SIG-M5 (cell line): ENCODE results near the gene PLB1.

Experiments
- DNase-seq: peaks from one replicate; lab custom pipeline; 2025; lab: John Stamatoyannopoulos, UW

Gene PLB1

GRCh38 chr2:28613633-28614501, 118.0 kb downstream of the PLB1 start:
- DNase-seq, result no peak

DNA sequence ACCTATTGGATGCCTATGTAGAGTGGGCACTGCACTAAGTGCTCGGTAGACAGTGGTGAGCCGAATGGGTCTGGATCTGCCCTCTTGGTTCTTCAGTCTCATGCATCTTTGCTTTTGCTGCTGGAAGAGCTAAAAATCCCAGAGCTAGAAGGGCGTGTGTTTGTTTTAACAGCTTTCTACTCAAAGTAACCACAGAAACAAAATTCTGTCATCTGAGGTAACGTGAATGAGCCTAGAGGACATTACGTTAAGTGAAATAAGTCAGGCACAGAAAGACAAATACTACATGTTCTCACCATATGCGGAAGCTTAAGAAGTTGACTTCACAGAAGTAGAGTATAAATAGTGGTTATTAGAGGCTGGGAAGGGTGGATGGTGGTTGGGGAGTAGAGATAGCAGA, 119.8 kb downstream of the PLB1 start:
- DNase-seq, result no peak

DNA sequence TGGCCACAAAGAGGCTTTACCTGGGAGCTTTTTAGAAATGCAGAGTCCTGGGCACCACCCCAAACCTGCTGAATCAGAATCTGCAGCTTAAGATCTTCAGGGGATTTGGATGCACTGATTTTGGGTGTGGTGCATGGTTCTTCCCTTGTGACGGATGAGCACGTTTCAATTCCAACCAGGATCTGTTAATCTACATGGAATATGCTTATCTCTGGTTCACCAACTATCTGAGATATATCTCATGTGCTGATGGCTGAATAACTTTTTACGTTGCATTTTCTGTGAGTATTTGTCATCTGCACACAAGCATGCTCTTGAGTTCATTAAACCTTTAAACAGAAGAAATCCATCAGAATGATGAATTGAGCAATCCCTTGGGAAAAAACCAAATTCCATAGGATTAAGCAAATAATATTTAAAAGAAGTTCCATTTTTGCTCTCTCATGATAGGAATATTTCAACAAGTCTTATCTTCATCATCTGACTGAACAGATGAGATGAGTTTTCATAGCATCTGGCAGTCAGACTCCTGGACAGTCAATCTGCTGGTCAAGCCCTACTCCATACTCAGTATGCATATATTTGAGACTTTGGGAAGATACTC, 120.6 kb downstream of the PLB1 start:
- DNase-seq, result no peak

GRCh38 chr2:28617502-28618184, 121.8 kb downstream of the PLB1 start:
- DNase-seq, result no peak

GRCh38 chr2:28618221-28619141, 122.6 kb downstream of the PLB1 start:
- no peak for DNase-seq

DNA sequence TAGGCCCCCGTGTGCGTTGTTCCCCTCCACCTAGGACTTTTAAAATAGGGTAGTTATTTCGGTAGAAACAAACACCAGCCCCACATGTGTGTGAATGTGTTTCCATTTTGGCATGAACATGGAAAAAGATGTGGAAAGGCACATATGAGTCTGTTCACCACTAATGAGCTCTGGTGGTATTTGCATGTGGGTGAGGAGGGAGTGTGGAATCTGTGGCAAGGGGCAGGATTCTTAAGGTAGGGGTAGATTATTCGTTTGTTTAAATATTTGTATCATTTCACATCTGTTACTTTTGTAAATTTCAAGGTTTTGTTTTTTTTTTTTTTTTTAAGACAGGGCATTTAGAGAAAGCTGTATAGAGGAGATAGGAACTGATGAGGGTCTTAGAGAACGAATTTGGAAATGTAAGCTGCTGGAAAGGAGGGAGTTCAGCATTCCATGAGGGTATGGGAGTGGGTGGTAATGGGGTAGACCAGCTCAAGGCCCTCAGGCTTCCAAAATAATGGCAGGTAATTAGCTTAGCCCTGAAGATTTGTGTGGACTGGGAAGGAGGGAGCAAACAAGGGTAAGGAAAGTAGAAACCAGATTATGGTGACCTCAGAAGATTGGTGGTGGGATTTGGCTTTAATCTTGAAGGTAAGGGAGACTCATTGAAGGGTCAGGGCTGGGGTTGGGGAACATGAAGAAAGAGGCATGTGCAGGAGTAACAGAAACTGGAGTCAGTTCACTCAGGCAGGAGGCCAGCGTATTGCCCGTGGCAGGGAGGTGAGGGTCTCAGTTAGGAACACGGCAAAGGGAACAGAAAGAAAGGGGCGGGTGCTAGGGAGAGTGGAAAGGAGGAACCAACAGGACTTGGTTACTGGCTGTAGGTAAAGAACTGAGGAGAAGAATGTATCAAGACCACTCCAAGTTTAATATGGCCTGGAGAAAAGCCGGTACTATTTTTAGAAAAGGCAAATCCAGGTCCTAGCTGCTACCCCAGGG, 123.6 kb downstream of the PLB1 start:
- no peak for DNase-seq

DNA sequence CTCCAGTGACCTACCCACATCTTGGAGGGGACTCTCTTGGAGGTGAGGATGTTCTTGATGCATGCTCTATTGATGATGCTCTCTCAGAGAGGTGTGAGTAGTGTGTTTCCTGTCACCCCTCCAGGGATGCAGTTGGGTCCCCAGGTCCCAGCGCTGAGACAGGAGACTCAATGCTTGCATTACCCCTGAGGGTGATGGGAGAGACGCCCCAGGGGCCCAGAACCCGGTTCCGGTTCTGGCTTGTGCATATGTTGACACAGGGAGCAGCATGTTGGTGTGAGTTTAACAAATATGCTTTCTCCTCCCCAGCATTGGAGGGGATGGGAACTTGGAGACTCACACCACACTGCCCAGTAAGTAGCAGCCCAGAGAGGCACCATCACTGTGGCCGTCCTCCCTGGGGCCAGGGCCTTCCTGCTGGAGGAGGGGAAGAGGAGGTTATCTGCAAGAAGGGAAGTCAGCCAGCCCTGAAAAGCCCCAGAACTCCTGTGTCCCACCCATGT, 124.5 kb downstream of the PLB1 start:
- DNase-seq, result no peak

GRCh38 chr2:28620801-28621171, 124.9 kb downstream of the PLB1 start:
- no peak for DNase-seq

- no peak for DNase-seq
Observed at GRCh38 chr2:28621172-28622100, 125.6 kb downstream of the PLB1 start.

DNA sequence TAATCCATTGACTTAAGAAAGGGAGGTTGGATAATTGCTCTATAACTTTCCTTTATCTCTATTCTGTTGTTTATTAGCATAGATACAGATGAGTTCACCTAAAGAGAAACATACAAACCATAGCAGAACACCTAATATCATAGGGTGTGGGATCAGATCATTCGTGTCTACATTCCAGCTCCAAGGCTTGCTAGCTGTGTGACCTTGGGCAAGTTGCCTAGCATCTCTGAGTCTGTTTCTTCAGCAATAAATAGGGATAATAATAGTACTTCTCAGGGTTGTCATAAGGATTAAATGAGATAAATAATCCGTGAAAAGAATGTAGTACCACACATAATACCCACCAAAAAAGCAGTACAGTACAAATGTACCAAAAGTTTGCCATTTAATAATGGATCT, 126.2 kb downstream of the PLB1 start:
- no peak for DNase-seq

- DNase-seq, result no peak
Observed at GRCh38 chr2:28623582-28624405, 127.9 kb downstream of the PLB1 start.

- DNase-seq, result no peak
Observed at GRCh38 chr2:28624436-28624792, 128.6 kb downstream of the PLB1 start.

DNA sequence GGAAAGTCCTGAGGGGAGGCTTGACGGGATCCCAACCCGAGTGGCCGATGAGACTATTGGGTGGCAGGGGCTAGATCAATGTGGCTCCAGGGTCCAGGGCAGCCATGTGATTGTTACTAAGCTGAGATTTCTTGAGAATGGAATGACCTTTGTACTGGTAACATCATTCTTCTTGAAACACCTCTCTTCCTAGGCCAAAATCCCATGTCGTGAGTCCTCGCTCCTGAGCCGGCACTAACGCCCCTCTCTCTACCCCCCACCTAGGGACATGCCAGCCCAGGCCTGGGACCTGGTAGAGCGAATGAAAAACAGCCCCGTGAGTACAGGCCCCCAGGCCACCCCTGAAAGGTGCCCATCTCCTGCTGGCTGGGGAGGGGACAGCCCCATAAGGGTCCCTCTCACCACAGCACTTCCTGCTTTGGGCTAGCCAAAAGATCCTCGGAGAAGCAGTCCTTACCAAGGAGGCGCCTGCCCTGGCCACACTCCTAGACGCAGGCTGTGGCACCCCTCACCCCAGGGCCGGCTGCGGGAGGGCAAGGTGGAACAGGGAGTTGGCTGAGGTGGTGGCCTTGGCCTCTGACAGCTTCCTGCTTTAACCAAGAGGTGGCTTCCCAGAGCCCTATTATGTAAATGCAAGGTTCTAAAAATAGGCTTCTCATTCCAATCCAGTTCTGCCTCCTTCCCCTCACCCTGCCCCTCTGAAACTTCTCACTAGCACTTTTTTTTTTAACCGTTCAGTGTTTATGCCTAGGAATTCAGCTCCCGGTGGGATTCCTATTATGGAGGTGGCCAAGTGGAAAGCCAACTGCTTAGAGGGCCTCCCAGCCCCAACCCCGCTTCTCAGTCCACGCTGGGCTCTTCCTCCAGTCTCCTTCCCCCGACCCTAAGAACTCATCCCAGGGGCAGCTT, 129.2 kb downstream of the PLB1 start:
- no peak for DNase-seq

- no peak for DNase-seq
Observed at GRCh38 chr2:28626376-28626775, 130.5 kb downstream of the PLB1 start.

DNA sequence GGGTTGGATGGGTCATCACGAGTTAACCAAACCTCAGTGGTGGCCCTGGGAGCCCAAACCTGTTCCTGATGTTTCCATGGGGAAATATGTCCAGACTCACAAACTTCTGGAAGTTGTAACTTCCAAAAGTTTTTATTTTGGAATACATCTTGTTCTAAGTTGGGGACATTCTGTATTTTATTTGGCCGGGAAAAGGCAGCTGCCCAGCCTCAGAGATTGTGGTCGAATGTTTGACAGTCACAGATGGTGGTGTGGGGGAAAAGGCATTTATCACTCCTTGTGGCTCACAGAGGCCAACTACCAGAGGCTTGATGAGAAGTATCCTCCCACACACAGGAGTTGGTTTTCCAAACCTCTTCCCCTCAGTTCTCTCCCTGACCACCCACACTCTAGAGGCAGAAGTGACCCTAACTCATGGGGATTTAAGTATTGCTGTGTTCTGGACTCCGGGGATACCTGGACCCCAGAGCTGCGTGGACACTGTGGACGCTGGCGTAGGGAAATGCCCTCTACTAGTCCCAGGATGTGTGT, 131.1 kb downstream of the PLB1 start:
- no peak for DNase-seq

GRCh38 chr2:28627722-28628480, 132.0 kb downstream of the PLB1 start:
- DNase-seq, result no peak

DNA sequence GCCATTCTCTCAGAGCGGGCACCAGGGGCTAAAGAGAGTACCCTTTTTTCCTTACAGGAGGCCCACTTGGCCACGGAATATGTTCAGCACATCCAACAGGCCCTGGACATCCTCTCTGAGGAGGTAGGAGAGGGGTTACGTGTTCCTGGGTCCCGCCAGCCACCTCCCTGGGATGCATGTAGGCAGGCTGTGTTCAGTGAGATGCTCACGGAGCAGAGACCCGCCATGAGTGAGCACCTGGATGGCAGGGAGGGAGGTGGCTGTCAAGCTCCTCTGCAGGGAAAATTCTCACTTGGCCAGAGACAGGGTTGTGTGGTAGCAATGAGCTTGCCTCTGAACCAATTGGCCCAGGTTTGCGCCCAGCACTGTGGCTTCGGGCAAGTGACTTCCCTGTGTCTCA, 132.6 kb downstream of the PLB1 start:
- no peak for DNase-seq
